GM12864 (cell line): Measurements from ENCODE around the gene CBFA2T3.

Source experiments
- DNase-seq: peaks from one replicate; pipeline ENCODE4 v3.0.0-alpha.2; 2011; ENCODE audit warnings: low read depth
- H3K4me3 ChIP-seq: 2 replicates; pipeline ENCODE4 v1.5.1; 2011; ENCODE audit warnings: mild to moderate bottlenecking, low read depth, low read length, control low read depth
- CTCF ChIP-seq: IDR thresholded peaks from 2 replicates; pipeline ENCODE4 v1.5.1; 2011; ENCODE audit warnings: low read depth, mild to moderate bottlenecking, moderate library complexity, low read length, control low read depth, inconsistent platforms; ENCODE audit errors: missing control alignments

The CBFA2T3 gene

GRCh38 chr16:88983771-88984687 lies 7.0 kb upstream of the CBFA2T3 start:
- no peak overlapping the region for H3K4me3 ChIP-seq
- no peak for DNase-seq
- TF ChIP-seq CTCF, result no peak

GRCh38 chr16:88983165-88983564 lies 6.2 kb upstream of the CBFA2T3 start:
- DNase-seq, result no peak
- TF ChIP-seq CTCF, result no peak
- H3K4me3 ChIP-seq, result no peak overlapping the region

GRCh38 chr16:88982286-88983084 lies 5.5 kb upstream of the CBFA2T3 start:
- TF ChIP-seq CTCF, result no peak
- no peak overlapping the region for H3K4me3 ChIP-seq
- DNase-seq, result no peak

GRCh38 chr16:88979353-88980015 lies 2.5 kb upstream of the CBFA2T3 start:
- no peak for DNase-seq
- H3K4me3 ChIP-seq, result peak overlapping the region; percentile 26
- no peak for TF ChIP-seq CTCF

GRCh38 chr16:88978608-88979346 lies 1.8 kb upstream of the CBFA2T3 start:
- H3K4me3 ChIP-seq, result peak overlapping the region; percentile 69
- peak; percentile 44 for DNase-seq
- peak; percentile 7 for TF ChIP-seq CTCF
